MCF 10A (cell line): ENCODE data around the gene KRT85. TPM values are rescaled to one million over a fixed set of nuclear protein-coding genes. Genes with fewer than 3 reads are reported as not detected.

ENCODE experiments used
- BruUV-seq: library from RNA; stranded (reverse); fragments of 400-500 nt; replicated peaks from 2 replicates; lab custom pipeline; 2021; lab: Mats Ljungman, UMichigan
- CTCF ChIA-PET: fragments of 300-600 bp; sonication (Branson Sonifier 250); formaldehyde crosslinking; extraction: SDS; loops from one replicate; lab custom pipeline; 2021; ENCODE audit warnings: antibody characterized with exemption, inconsistent platforms; lab: Yijun Ruan, JAX
- POLR2A ChIA-PET: fragments of 300-600, 350-650 bp; sonication (Branson Sonifier 250); formaldehyde crosslinking; extraction: SDS; loops from one replicate; lab custom pipeline; 2020; ENCODE audit warnings: antibody characterized with exemption, inconsistent platforms; lab: Yijun Ruan, JAX
- DNase-seq: peaks from one replicate; pipeline ENCODE4 v3.0.0-alpha.2; 2018; ENCODE audit not compliant: unreplicated experiment
- H3K27ac Mint-ChIP-seq: one replicate; pipeline ENCODE4 v1.8.0; 2022; ENCODE audit warnings: mild to moderate bottlenecking, low read depth, mixed read lengths; ENCODE audit not compliant: unreplicated experiment
- H3K27me3 Mint-ChIP-seq: one replicate; pipeline ENCODE4 v1.8.0; 2022; ENCODE audit warnings: mixed read lengths; ENCODE audit not compliant: insufficient read depth, unreplicated experiment
- H3K36me3 Mint-ChIP-seq: one replicate; pipeline ENCODE4 v1.8.0; 2022; ENCODE audit warnings: mild to moderate bottlenecking, moderate library complexity, mixed read lengths; ENCODE audit not compliant: insufficient read depth, unreplicated experiment
- H3K4me1 Mint-ChIP-seq: one replicate; pipeline ENCODE4 v1.8.0; 2022; ENCODE audit warnings: mixed read lengths; ENCODE audit not compliant: insufficient read depth, unreplicated experiment
- H3K4me3 Mint-ChIP-seq: one replicate; pipeline ENCODE4 v1.8.0; 2022; ENCODE audit warnings: mild to moderate bottlenecking, moderate library complexity, mixed read lengths; ENCODE audit not compliant: unreplicated experiment
- H3K9me3 Mint-ChIP-seq: one replicate; pipeline ENCODE4 v1.8.0; 2022; ENCODE audit warnings: mixed read lengths; ENCODE audit not compliant: unreplicated experiment
- intact Hi-C: fragments of 100-400 bp; cut with micrococcal nuclease; formaldehyde crosslinking; loops from 2 replicates; pipeline ENCODE4 v1.14.1; 2022
- total RNA-seq: library from RNA; stranded (reverse); gene quantifications from 2 replicates; pipeline ENCODE4 v1.2.3, GENCODE V29; 2022
- TF ChIP-seq, protein P1 (sequence below): fragments of 200-600 bp; IDR thresholded peaks from one replicate; pipeline ENCODE4 v1.8.0; 2022; ENCODE audit warnings: antibody characterized with exemption, mild to moderate bottlenecking; ENCODE audit not compliant: unreplicated experiment

Gene KRT85
- total RNA-seq, 1 experiment from 2014 or later = 0.23 TPM

DNA sequence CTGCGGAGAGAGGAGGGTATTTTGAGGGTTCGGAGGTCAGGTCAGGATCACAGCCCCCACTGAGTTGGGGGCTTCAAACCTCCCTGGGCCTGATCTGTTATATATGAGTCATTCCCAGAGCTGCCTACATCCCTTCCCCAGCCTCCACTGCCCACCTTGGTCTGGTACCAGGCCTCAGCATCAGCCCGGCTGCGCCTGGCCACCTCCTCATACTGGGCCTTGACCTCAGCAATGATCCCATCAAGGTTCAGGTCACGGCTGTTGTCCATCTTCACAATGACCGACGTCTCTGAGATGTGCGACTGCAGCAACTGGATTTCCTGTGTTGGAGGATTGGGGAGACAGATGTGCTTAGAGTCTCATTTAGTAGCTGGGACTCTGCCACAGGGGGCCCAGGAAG lies 13.9 kb upstream of the KRT85 start:
- Mint-ChIP-seq H3K27ac (no peak overlapping the region), H3K9me3 (no peaks in the 10 kb centered on the region), H3K27me3 (no peaks in the 10 kb centered on the region), H3K4me1 (no peaks in the 10 kb centered on the region), H3K4me3 (no peak overlapping the region), H3K36me3 (no peaks in the 10 kb centered on the region)
- BruUV-seq = no TSS peak
- intact Hi-C loops = loop anchor here (10.0 kb wide), 1 partner anchor 604 kb away; no protein-coding TSS in a partner anchor
- ChIA-PET POLR2A (interaction anchor here (1.4 kb wide), 1 partner anchor 129 kb away, joined by 5 read pairs; no protein-coding TSS in a partner anchor), CTCF (interaction anchor here (0.6 to 4.6 kb wide), 14 partner anchors 9 to 1711 kb away, joined by 3 to 37 read pairs (median 6); no protein-coding TSS in a partner anchor)
- no peak for DNase-seq
- TF ChIP-seq, protein P1, sequence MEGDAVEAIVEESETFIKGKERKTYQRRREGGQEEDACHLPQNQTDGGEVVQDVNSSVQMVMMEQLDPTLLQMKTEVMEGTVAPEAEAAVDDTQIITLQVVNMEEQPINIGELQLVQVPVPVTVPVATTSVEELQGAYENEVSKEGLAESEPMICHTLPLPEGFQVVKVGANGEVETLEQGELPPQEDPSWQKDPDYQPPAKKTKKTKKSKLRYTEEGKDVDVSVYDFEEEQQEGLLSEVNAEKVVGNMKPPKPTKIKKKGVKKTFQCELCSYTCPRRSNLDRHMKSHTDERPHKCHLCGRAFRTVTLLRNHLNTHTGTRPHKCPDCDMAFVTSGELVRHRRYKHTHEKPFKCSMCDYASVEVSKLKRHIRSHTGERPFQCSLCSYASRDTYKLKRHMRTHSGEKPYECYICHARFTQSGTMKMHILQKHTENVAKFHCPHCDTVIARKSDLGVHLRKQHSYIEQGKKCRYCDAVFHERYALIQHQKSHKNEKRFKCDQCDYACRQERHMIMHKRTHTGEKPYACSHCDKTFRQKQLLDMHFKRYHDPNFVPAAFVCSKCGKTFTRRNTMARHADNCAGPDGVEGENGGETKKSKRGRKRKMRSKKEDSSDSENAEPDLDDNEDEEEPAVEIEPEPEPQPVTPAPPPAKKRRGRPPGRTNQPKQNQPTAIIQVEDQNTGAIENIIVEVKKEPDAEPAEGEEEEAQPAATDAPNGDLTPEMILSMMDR = no peak

DNA sequence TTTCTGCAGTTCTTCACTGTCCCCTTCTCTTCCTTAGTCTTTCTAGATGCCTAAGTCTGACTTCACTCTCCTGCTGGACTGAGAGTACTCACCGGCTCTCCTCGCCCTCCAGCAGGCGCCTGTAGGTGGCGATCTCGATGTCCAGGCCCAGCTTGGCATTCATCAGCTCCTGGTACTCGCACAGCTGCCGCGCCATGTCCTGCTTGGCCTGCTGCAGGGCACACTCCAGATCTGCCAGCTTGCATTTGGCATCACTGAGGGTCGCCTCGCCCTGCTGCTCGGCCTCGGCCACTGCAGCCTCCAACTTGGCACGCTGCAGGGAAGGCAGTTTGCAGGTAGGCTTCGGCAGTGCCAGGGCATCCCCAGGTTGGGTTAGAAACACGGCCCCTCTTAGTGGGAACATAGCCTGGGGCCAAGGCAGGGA lies 13.0 kb upstream of the KRT85 start:
- Mint-ChIP-seq H3K27me3 (no peaks in the 10 kb centered on the region), H3K9me3 (no peaks in the 10 kb centered on the region), H3K4me3 (no peak overlapping the region), H3K36me3 (no peaks in the 10 kb centered on the region), H3K27ac (no peak overlapping the region), H3K4me1 (no peaks in the 10 kb centered on the region)
- POLR2A ChIA-PET = interaction anchor here (0.7 to 2.1 kb wide), 6 partner anchors 127 to 232 kb away, joined by 3 to 5 read pairs (median 5); partner anchors contain the start of gene KRT5
- peak; percentile 59 for DNase-seq
- CTCF ChIA-PET = interaction anchor here (0.6 to 4.6 kb wide), 16 partner anchors 8 to 601 kb away, joined by 3 to 37 read pairs (median 5); partner anchors contain the start of gene KRT5
- no TSS peak for BruUV-seq
- intact Hi-C loops = loop anchor here (10.0 kb wide), 1 partner anchor 605 kb away; no protein-coding TSS in a partner anchor
- TF ChIP-seq, protein P1 = peak; percentile 59

DNA sequence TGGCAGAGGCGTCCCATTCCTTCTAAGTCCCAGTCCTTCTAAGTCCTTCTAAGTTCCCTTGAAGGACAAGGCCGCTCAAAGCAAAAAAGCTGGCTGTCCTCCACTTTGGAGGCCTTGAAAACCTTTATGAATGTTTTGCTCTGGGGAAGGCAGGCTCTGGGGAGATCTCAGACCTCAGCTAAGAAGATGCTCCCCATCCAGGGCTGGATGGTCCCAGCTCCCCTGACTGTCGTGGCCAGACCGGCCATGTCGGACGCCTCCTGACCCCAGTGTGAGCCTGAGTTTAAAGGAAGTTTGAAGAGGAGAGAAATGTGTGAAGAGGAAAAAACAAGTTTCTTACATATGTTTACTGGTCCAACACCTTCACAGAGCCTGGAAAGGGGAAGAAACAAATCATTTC lies 12.3 kb upstream of the KRT85 start:
- no TSS peak for BruUV-seq
- no peak overlapping the region for H3K27ac Mint-ChIP-seq
- no peak for DNase-seq
- H3K4me1 Mint-ChIP-seq = no peaks in the 10 kb centered on the region
- H3K9me3 Mint-ChIP-seq = no peaks in the 10 kb centered on the region
- TF ChIP-seq, protein P1 = no peak
- no peaks in the 10 kb centered on the region for H3K36me3 Mint-ChIP-seq
- H3K27me3 Mint-ChIP-seq = no peaks in the 10 kb centered on the region
- H3K4me3 Mint-ChIP-seq = no peak overlapping the region
- ChIA-PET CTCF (interaction anchor here (0.6 to 4.6 kb wide), 14 partner anchors 11 to 601 kb away, joined by 3 to 17 read pairs (median 6); partner anchors contain the start of gene KRT5), POLR2A (interaction anchor here (0.6 to 2.1 kb wide), 4 partner anchors 128 to 491 kb away, joined by 3 to 5 read pairs (median 4); partner anchors contain the start of gene KRT5)
- intact Hi-C loops = no loop called here

DNA sequence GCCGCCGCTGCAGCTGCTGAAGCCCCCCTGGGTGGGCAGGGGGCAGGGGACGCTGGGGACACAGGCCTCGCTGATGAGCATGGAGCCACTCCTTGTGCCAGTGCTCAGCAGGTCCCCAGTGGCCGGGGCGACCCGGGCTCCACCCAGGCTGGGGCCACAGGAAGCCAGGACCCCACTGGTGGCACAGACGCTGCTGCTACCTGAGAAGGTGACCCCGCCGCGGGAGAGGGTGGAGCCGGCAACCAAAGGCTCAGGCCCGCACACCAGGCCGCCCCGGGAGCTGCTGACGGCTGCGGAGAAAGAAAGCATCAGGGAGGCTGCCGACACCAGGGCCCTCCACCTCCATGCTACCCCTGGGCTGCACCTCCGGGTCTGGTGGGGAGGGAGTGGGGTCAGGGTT lies 10.8 kb upstream of the KRT85 start:
- Mint-ChIP-seq H3K36me3 (no peaks in the 10 kb centered on the region), H3K4me1 (no peaks in the 10 kb centered on the region), H3K9me3 (no peaks in the 10 kb centered on the region), H3K4me3 (no peak overlapping the region), H3K27ac (no peak overlapping the region), H3K27me3 (no peaks in the 10 kb centered on the region)
- intact Hi-C loops = no loop called here
- TF ChIP-seq, protein P1 = no peak
- DNase-seq = no peak
- POLR2A ChIA-PET = interaction anchor here (1.4 kb wide), 1 partner anchor 122 kb away, joined by 5 read pairs; no protein-coding TSS in a partner anchor
- no TSS peak for BruUV-seq
- CTCF ChIA-PET = interaction anchor here (0.6 to 4.6 kb wide), 7 partner anchors 116 to 502 kb away, joined by 3 to 17 read pairs (median 5); partner anchors contain the start of gene KRT5
